Trophoblast cell (in vitro differentiated cells and primary cell): ENCODE measurements around the gene PLK5.
A peak's percentile ranks its signal among the peaks of the same experiment; 100 is the strongest.

Experiments
- DNase-seq, 2 donors: peaks; one replicate each; pipeline ENCODE4 v3.0.0-alpha.2; 2016
- H2AFZ ChIP-seq: 2 replicates; pipeline ENCODE4 v1.6.1; 2013; ENCODE audit warnings: low read length, moderate library complexity, mild to moderate bottlenecking; ENCODE audit not compliant: insufficient read depth, poor library complexity
- H2AK5ac ChIP-seq: 2 replicates; pipeline ENCODE4 v1.6.1; 2013; ENCODE audit warnings: mild to moderate bottlenecking, low read length
- H2BK120ac ChIP-seq: 2 replicates; pipeline ENCODE4 v1.6.1; 2013; ENCODE audit warnings: low read length, mild to moderate bottlenecking, moderate library complexity; ENCODE audit not compliant: insufficient read depth, poor library complexity
- H2BK12ac ChIP-seq: 2 replicates; pipeline ENCODE4 v1.6.1; 2013; ENCODE audit warnings: mild to moderate bottlenecking, low read length, moderate library complexity
- H2BK5ac ChIP-seq: 2 replicates; pipeline ENCODE4 v1.6.1; 2013; ENCODE audit warnings: low read length, low read depth, moderate library complexity, mild to moderate bottlenecking; ENCODE audit not compliant: poor library complexity
- H3K14ac ChIP-seq: 2 replicates; pipeline ENCODE4 v1.6.1; 2013; ENCODE audit warnings: mild to moderate bottlenecking, low read length
- H3K18ac ChIP-seq: 2 replicates; pipeline ENCODE4 v1.6.1; 2013; ENCODE audit warnings: mild to moderate bottlenecking, low read length
- H3K23ac ChIP-seq: 2 replicates; pipeline ENCODE4 v1.6.1; 2013; ENCODE audit warnings: low read length
- H3K27ac ChIP-seq: 2 replicates; pipeline ENCODE4 v1.5.1; 2013; ENCODE audit warnings: low read depth, mild to moderate bottlenecking, inconsistent platforms, low read length, moderate library complexity
- H3K27me3 ChIP-seq: 2 replicates; pipeline ENCODE4 v1.6.1; 2013; ENCODE audit warnings: inconsistent platforms, mild to moderate bottlenecking, low read length, moderate library complexity; ENCODE audit not compliant: insufficient read depth
- H3K36me3 ChIP-seq, 2 experiments: 1 replicate in 1 of 2; 2 replicates in 1 of 2; pipeline ENCODE4 v1.6.1; 2013; ENCODE audit warnings: low read length in 2 of 2, mild to moderate bottlenecking in 2 of 2, moderate library complexity in 1 of 2; ENCODE audit not compliant: insufficient read depth in 2 of 2, control insufficient read depth in 1 of 2
- H3K4ac ChIP-seq: 2 replicates; pipeline ENCODE4 v1.6.1; 2013; ENCODE audit warnings: low read depth, mild to moderate bottlenecking, low read length, moderate library complexity
- H3K4me1 ChIP-seq, 2 experiments: 1 replicate in 1 of 2; 2 replicates in 1 of 2; pipeline ENCODE4 v1.6.1; 2013; ENCODE audit warnings: low read length in 2 of 2, mild to moderate bottlenecking in 2 of 2, moderate library complexity in 1 of 2; ENCODE audit not compliant: insufficient read depth in 2 of 2, control insufficient read depth in 1 of 2
- H3K4me2 ChIP-seq: 2 replicates; pipeline ENCODE4 v1.6.1; 2013; ENCODE audit warnings: inconsistent platforms, mild to moderate bottlenecking, low read length, moderate library complexity
- H3K4me3 ChIP-seq: 2 replicates; pipeline ENCODE4 v1.5.1; 2013; ENCODE audit warnings: mild to moderate bottlenecking, low read depth, low read length, inconsistent platforms
- H3K79me1 ChIP-seq: one replicate; pipeline ENCODE4 v1.6.1; 2013; ENCODE audit warnings: low read length
- H3K79me2 ChIP-seq: 2 replicates; pipeline ENCODE4 v1.6.1; 2013; ENCODE audit warnings: low read length, mild to moderate bottlenecking; ENCODE audit not compliant: control insufficient read depth, insufficient read depth, poor library complexity
- H3K9ac ChIP-seq: 2 replicates; pipeline ENCODE4 v1.6.1; 2013; ENCODE audit warnings: mild to moderate bottlenecking, low read length
- H3K9me3 ChIP-seq: 2 replicates; pipeline ENCODE4 v1.6.1; 2013; ENCODE audit warnings: low read depth, mild to moderate bottlenecking, control low read depth, inconsistent platforms, low read length; ENCODE audit not compliant: insufficient read depth
- H4K12ac ChIP-seq: 2 replicates; pipeline ENCODE4 v1.6.1; 2013; ENCODE audit warnings: low read depth, mild to moderate bottlenecking, low read length, moderate library complexity
- H4K8ac ChIP-seq: 2 replicates; pipeline ENCODE4 v1.6.1; 2013; ENCODE audit warnings: low read depth, mild to moderate bottlenecking, low read length, moderate library complexity
- H4K91ac ChIP-seq: one replicate; pipeline ENCODE4 v1.6.1; 2013; ENCODE audit warnings: low read depth, mild to moderate bottlenecking, low read length, moderate library complexity
- WGBS: extraction: QIAGEN DNeasy Blood & Tissue Kit; methylation state at CpG from one replicate; pipeline ENCODE4 v1.1.7; 2013; ENCODE audit warnings: missing lambda C conversion rate; ENCODE audit not compliant: insufficient read length, insufficient coverage; ENCODE audit errors: extremely low coverage; 5-methylcytosine and 5-hydroxymethylcytosine counted together

PLK5 gene

GRCh38 chr19:1554968-1555367 lies 31.1 kb downstream of the PLK5 start:
- Histone ChIP-seq H2BK5ac (no peak overlapping the region), H3K27me3 (no peaks in the 10 kb centered on the region), H4K12ac (no peak overlapping the region), H3K23ac (no peak overlapping the region), H3K79me2 (peaks cover 1% of the 10 kb centered on the region), H3K4me1 (no peaks in the 10 kb centered on the region), H3K14ac (no peak overlapping the region), H3K4ac (no peak overlapping the region), H3K79me1 (no peaks in the 10 kb centered on the region), H3K9ac (no peak overlapping the region), H3K4me3 (no peak overlapping the region), H2BK12ac (no peak overlapping the region), H2BK120ac (no peak overlapping the region), H3K36me3 (peaks cover 38 to 40% of the 10 kb centered on the region in 2 experiments), H4K8ac (no peak overlapping the region), H3K27ac (no peak overlapping the region), H3K4me2 (no peak overlapping the region), H2AFZ (no peak overlapping the region), H3K9me3 (peaks cover 6% of the 10 kb centered on the region), H3K18ac (no peak overlapping the region), H2AK5ac (no peak overlapping the region), H4K91ac (no peak overlapping the region)
- no peak for DNase-seq
- WGBS, result no CpG with 5 or more reads among the region's 24 CpGs

GRCh38 chr19:1555487-1556389 lies 31.9 kb downstream of the PLK5 start:
- Histone ChIP-seq H3K18ac (no peak overlapping the region), H3K14ac (no peak overlapping the region), H3K4me2 (no peak overlapping the region), H3K4me3 (no peak overlapping the region), H2BK12ac (no peak overlapping the region), H2BK120ac (no peak overlapping the region), H3K4ac (no peak overlapping the region), H2AK5ac (no peak overlapping the region), H3K23ac (no peak overlapping the region), H3K4me1 (no peaks in the 10 kb centered on the region), H3K9me3 (peaks cover 3% of the 10 kb centered on the region), H4K91ac (no peak overlapping the region), H3K27me3 (no peaks in the 10 kb centered on the region), H2BK5ac (no peak overlapping the region), H3K36me3 (peaks cover 46 to 47% of the 10 kb centered on the region in 2 experiments), H3K79me1 (no peaks in the 10 kb centered on the region), H3K79me2 (peaks cover 8% of the 10 kb centered on the region), H4K8ac (no peak overlapping the region), H4K12ac (no peak overlapping the region), H3K9ac (no peak overlapping the region), H2AFZ (no peak overlapping the region), H3K27ac (no peak overlapping the region)
- no CpG with 5 or more reads among the region's 121 CpGs for WGBS
- no peak for DNase-seq

DNA sequence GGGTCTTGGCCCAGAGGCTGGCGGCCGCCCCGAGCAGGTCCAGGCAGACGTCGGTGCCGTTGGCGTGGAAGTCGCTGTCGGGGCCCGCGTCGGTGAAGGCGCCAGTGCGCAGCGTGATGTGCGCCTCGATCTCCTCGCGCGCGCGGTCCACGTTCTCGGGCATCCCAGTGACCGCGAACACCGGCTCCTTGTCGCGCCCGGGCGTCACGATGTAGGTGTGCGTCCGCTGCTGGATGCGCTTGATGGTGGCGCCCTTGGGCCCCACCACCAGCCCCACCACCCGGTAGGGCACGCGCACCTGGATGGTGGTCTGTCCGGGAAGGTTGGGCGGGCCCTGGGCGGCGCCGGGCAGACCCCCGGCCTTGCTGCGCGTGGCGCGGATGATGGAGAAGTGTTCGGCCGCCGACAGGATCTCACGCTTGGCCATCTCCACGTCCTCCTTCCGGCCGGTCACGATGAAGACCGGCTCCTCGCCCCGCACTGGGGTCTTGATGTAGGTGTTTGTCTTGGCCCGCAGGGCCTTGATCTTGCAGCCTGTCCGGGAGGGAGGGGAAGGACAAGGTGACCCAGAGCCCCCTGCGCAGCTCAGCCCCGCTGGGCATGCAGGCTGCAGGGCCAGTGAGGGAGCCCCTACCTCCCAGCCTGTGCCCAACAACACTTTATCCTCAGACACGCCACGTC lies 32.7 kb downstream of the PLK5 start:
- no peak overlapping the region for H3K23ac ChIP-seq
- H2BK12ac ChIP-seq, result no peak overlapping the region
- H4K8ac ChIP-seq, result no peak overlapping the region
- H3K18ac ChIP-seq, result no peak overlapping the region
- no peak overlapping the region for H3K4ac ChIP-seq
- H4K12ac ChIP-seq, result no peak overlapping the region
- H3K4me3 ChIP-seq, result no peak overlapping the region
- H3K9ac ChIP-seq, result no peak overlapping the region
- no peaks in the 10 kb centered on the region for H3K79me1 ChIP-seq
- no peak overlapping the region for H2BK5ac ChIP-seq
- no peak overlapping the region for H2BK120ac ChIP-seq
- H3K4me1 ChIP-seq, result peaks cover 0 to 4% of the 10 kb centered on the region in 2 experiments
- no CpG with 5 or more reads among the region's 66 CpGs for WGBS
- H3K27me3 ChIP-seq, result no peaks in the 10 kb centered on the region
- no peak overlapping the region for H4K91ac ChIP-seq
- peaks cover 3% of the 10 kb centered on the region for H3K9me3 ChIP-seq
- no peak overlapping the region for H3K27ac ChIP-seq
- peaks cover 13% of the 10 kb centered on the region for H3K79me2 ChIP-seq
- H3K14ac ChIP-seq, result no peak overlapping the region
- no peak overlapping the region for H2AFZ ChIP-seq
- no peak for DNase-seq
- H2AK5ac ChIP-seq, result no peak overlapping the region
- peaks cover 54% of the 10 kb centered on the region in 2 experiments for H3K36me3 ChIP-seq
- no peak overlapping the region for H3K4me2 ChIP-seq

GRCh38 chr19:1558552-1558951 lies 34.7 kb downstream of the PLK5 start:
- Histone ChIP-seq H2AFZ (no peak overlapping the region), H3K4me1 (peaks cover 0 to 4% of the 10 kb centered on the region in 2 experiments), H3K9ac (no peak overlapping the region), H3K14ac (no peak overlapping the region), H3K27me3 (no peaks in the 10 kb centered on the region), H3K4me2 (no peak overlapping the region), H3K36me3 (peaks cover 65 to 68% of the 10 kb centered on the region in 2 experiments), H2AK5ac (no peak overlapping the region), H4K91ac (no peak overlapping the region), H3K4ac (peak overlapping the region; percentile 21), H3K79me2 (peaks cover 19% of the 10 kb centered on the region), H2BK5ac (no peak overlapping the region), H3K27ac (no peak overlapping the region), H3K18ac (no peak overlapping the region), H3K9me3 (no peaks in the 10 kb centered on the region), H3K79me1 (no peaks in the 10 kb centered on the region), H4K8ac (no peak overlapping the region), H3K23ac (no peak overlapping the region), H2BK120ac (no peak overlapping the region), H3K4me3 (no peak overlapping the region), H2BK12ac (no peak overlapping the region), H4K12ac (no peak overlapping the region)
- WGBS, result no CpG with 5 or more reads among the region's 12 CpGs
- no peak for DNase-seq
